ENCODE data around the gene TMEM202.

- TF ChIP-seq EZH2 (IDR thresholded peaks at IDR 0.05) = no peak
- no peak for TF ChIP-seq POLR2AphosphoS5 (IDR thresholded peaks at IDR 0.05; ENCODE audit: borderline replicate concordance, low read depth, low read length)
Observed at GRCh38 chr15:72358650-72359171, 39.4 kb upstream of the TMEM202 start.
